Peyer's patch (tissue), 4 donors: ENCODE results near the gene BAZ2A.

Experiments used
- POLR2A ChIP-seq, 2 donors: fragments of 450-650 bp; IDR thresholded peaks; one replicate each; pipeline ENCODE4 v1.5.1; 2017; ENCODE audit warnings: antibody characterized with exemption in 2 of 2, mild to moderate bottlenecking in 2 of 2, moderate library complexity in 2 of 2
- TF ChIP-seq, protein P1 (sequence below), 6 experiments: fragments of 450-650 bp in 4 of 6; fragments of 200-600 bp in 2 of 6; sonication (generic) in 1 of 6; IDR thresholded peaks; one replicate each; pipeline ENCODE4 v1.5.1; 2017 to 2019; ENCODE audit warnings: antibody characterized with exemption in 6 of 6, mild to moderate bottlenecking in 3 of 6, moderate library complexity in 1 of 6

DNA sequence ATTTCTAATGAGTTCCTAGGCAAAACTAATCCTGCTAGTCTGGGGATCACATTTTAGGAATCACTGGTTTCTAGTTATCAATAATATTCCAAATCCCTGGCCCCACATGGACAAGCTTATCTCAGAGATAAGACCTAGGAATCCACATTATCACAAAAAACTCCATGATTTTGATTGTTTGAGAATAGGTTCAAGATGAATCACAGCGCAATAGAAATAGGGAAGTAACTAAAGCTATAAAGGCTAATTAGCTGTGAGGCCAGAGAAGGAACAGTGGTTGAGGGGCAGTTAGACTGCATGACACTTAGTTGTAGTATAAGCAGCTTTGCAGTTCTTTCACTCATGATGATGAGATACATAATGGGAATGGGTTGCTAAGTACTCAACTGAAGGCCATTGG lies 28.8 kb upstream of the BAZ2A start:
- no peak for TF ChIP-seq POLR2A (IDR thresholded peaks at IDR 0.05)
- TF ChIP-seq, protein P1, sequence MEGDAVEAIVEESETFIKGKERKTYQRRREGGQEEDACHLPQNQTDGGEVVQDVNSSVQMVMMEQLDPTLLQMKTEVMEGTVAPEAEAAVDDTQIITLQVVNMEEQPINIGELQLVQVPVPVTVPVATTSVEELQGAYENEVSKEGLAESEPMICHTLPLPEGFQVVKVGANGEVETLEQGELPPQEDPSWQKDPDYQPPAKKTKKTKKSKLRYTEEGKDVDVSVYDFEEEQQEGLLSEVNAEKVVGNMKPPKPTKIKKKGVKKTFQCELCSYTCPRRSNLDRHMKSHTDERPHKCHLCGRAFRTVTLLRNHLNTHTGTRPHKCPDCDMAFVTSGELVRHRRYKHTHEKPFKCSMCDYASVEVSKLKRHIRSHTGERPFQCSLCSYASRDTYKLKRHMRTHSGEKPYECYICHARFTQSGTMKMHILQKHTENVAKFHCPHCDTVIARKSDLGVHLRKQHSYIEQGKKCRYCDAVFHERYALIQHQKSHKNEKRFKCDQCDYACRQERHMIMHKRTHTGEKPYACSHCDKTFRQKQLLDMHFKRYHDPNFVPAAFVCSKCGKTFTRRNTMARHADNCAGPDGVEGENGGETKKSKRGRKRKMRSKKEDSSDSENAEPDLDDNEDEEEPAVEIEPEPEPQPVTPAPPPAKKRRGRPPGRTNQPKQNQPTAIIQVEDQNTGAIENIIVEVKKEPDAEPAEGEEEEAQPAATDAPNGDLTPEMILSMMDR (IDR thresholded peaks at IDR 0.05): no peak
